GM21528 (cell line): ENCODE data around the gene MGST3.
"Not testable (repeated sequence)": the region's sequence is repeated elsewhere in the genome, so short reads cannot be mapped to it uniquely, and the experiment has no call there.

ENCODE experiments used
- ATAC-seq: cut with Tn5 transposase; IDR thresholded peaks from one replicate; pipeline ENCODE4 v1.9.1; 2021; ENCODE audit warnings: mild to moderate bottlenecking, moderate library complexity; ENCODE audit not compliant: unreplicated experiment, low FRiP score

MGST3 gene

DNA sequence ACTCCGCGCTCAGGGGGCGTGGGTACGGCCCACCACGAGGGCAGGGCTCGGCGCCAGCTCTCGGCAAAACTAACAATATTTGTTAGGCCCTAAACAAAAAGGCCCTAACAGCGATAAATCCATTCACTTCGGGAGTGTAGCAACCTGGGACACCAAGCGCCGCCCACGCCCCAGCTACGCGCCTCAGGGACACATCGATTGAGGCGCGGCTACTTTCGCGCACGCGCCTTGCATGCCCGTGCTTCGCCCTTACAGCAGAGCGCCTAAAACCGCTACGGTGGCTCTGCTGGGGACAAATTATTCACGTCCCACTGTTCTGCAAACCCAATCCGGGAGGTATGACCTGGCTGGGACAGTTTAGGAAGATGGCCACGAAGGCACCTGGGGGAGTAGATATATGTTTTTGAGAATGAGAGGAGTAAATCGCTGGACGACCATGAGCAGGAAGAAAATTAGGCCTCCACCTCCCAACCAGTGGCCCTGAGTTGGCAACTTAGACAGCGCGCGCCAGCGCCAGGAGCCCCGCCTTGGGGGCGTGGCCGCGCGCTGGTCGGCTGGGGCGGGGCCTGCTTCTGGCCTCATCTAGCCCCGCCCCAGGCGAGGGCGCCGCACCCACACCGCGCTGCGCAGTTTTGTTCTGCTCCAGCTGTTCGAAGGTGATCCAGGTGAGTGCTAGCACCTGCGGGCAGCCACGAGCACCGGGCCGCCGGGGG is at the start of gene MGST3:
TSS of gene MGST3 (plus strand) at position 606 of the 713 bp plus-strand sequence. CDS start 18,614 bp downstream, outside the sequence.
- ATAC-seq, result peak; percentile 89

DNA sequence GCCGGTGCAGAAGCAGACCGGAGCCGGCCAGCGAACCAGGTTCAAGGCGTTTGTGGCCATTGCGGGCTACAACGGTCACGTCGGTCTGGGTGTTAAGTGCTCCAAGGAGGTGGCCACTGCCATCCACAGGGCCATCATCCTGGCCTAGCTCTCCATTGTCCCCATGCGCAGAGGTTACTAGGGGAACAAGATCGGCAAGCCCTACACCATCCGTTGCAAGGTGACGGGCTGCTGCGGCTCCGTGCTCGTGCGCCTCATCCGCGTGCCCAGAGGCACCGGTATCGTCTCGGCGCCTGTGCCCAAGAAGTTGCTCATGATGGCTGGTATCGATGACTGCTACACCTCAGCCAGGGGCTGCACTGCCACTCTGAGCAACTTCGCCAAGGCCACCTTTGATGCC is 49.1 kb upstream of the MGST3 start:
- ATAC-seq, result no peak

- no peak for ATAC-seq
Measured at GRCh38 chr1:165586398-165586797, 44.6 kb upstream of the MGST3 start.

DNA sequence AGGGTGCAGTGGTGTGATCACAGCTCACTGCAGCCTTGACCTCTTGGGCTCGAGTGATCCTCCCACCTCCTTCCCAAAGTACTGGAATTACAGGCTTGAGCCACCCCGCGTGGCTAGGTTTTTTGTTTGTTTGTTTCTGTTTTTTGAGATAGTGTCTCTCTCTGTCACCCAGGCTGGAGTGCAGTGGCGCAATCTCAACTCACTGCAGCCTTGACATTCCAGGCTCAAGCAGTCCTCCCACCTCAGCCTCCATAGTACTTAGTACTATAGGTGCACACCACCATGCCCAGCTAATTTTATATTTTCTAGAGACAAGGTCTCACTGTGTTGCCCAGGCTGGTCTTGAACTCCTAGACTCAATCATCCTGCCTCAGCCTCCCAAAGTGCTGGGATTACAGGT is 39.6 kb upstream of the MGST3 start:
- not testable (repeated sequence) for ATAC-seq

- ATAC-seq, result peak; percentile 47
Measured at GRCh38 chr1:165592945-165593823, 37.9 kb upstream of the MGST3 start.

- ATAC-seq, result no peak
Measured at GRCh38 chr1:165595246-165595938, 35.6 kb upstream of the MGST3 start.

- peak; percentile 96 for ATAC-seq
Measured at GRCh38 chr1:165597883-165598675, 33.0 kb upstream of the MGST3 start.

- ATAC-seq, result no peak
Measured at GRCh38 chr1:165598676-165599059, 32.4 kb upstream of the MGST3 start.

DNA sequence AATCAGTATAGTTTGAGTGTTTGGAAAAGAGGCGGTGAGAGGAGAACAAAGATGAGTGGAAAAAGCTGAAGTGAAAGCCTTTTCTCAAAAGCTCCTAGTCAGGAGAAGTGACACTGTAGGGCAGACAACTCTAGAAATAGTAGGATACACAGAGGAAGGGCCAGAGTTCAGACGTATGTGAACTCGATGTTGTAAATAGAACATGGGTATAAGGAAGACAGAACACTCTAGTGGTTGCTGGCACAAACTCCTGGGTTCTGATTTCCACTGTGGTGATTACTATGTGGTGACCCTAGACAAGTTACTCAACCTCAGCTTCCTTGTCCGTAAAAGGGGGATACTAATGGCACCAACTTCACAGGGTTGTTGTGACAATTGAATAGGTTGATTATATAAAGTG is 30.2 kb upstream of the MGST3 start:
- no peak for ATAC-seq

GRCh38 chr1:165603810-165604209 is 27.2 kb upstream of the MGST3 start:
- ATAC-seq, result no peak

DNA sequence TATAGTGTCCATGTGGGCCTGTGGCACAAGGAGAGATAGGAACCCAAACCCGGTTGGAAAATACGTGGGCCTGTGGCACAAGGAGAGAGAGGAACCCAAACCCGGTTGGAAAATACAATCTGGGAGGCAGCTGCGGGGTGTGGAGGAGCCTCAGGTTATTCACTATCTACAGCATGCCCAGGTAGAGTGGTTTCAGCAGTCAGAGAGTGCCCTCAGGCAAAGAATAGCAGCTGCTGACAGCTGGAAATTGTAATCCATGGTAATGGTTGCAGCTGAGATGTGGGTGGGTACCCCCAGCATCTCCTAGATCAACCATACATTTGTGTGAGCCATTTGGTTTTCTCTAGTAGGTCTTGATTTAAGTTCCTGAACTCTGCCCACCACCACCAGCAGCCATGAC is 25.8 kb upstream of the MGST3 start:
- ATAC-seq, result no peak

DNA sequence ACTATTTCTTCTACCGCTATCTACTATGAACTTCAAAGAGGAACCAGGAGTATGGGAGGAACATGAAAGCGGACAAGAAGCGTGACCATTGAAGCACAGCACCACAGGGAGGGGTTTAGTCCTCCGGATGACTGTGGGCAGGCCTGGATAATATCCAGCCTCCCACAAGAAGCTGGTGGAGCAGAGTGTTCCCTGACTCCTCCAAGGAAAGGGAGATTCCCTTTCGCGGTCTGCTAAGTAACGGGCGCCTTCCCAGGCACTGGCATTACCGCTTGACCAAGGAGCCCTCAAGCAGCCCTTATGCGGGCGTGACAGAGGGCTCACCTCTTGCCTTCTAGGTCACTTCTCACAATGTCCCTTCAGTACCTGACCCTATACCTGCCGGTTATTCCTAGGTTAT is 24.4 kb upstream of the MGST3 start:
- ATAC-seq, result not testable (repeated sequence)

- ATAC-seq, result no peak
Measured at GRCh38 chr1:165610866-165611265, 20.2 kb upstream of the MGST3 start.

DNA sequence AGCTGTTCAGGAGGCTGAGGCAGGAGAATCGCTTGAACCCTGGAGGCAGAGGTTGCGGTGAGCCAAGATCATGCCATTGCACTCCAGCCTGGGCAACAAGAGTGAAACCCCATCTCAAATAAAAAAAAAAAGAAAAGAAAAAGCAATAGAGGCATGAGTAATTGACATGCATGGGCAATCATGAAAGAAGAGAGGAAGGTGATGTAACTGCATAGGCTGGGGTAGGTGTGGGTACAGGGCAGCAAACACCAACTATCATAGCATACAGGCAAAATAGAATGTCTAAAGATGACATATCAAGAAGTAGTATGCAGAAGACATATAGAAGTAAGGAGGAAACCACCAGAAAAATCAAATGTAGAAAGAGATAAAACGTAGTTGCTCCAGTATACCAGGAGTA is 19.0 kb upstream of the MGST3 start:
- ATAC-seq, result no peak

DNA sequence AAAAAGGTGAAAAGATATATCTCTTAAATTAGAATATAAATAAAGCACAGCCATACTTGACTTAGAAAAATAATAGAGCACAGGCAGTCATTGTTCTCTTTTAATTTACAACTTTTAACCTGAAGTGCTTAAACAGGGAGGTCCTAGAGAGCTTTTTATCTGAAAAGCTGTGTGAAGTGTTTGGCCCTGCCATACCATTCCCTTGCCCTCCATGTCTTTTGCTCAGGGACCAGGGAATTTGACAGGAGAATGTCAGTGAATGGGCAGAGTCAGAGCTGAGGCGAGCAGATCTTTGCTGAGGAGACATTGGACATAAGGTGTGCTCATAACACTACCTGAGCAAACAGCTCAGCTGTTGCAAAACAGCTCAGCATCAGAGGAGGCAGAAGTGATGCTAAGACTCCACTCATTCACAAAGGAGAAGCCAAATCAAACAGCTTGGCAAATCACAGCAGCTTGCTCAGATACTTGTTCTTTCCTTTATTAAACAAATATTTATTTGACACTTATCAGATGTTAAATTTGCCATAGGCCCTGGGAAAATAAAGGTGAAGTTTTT is 14.9 kb upstream of the MGST3 start:
- no peak for ATAC-seq

DNA sequence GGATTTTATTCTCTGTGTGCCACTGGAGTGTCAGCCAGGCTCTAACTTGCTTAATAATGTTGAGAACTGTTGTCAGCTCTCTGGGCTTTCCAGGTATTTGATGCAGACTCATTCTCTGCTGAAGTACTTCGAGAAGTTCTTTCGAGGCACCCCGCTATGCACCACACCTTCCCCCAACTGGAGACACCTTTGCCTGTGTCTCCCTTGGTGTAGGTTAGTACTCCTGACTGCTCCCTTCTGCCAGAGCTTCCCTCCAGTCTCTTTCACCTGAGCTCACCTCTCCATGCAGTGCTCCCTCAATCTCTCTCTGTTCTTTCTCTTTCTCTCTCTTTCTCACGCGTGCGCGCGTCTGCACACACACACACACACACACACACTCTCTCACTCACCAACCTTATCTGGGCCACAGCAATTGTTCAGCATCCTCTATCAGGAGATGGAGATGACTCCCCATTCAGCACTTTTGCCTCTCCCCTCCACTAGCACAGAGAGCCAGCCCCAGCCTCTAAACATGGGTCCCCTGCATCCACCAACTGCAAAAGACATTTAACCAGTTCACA is 14.0 kb upstream of the MGST3 start:
- no peak for ATAC-seq

- no peak for ATAC-seq
Measured at GRCh38 chr1:165619647-165620151, 11.3 kb upstream of the MGST3 start.

DNA sequence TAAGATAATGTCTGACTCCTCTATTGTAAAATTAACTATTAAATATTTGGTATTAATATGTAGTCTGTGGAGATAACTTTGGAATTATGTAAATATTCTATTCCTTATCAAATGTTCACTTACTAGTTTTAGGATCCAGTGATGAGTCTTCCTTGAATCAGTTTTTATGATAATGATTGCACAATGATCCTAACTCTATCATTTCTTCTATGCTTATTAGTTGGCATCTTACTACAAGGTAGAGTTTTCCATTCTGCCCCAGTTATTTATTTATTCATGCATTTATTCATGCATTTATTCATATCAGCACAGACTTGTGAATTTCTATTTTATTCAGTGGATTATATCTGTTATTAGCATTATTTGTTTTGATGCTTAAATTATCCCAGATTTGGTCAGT is 7.4 kb upstream of the MGST3 start:
- ATAC-seq, result no peak

DNA sequence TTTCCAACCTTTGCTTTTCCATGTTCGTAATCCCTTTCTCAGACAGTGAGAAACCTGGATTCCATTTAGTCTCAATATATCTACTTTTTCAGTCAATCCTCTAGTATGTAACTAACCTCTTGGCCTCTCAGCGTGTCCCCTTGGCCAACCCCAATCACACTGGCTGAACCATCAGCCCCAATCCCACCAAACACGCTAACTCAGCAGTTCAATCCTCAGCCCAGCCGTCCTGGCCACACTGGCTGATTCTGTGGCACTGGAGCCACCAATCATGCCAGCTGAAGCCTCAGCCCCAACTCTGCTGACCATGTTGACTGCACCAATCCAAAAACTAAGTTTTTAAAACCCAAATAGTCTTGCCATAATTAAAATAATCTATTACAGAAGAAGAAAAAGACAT is 6.6 kb upstream of the MGST3 start:
- ATAC-seq, result no peak
